Activated T-helper 17 cell treated with anti-CD3 and anti-CD28 coated beads, Interleukin-2, amount 50 U/mL, for 72 hours (primary cell): ENCODE measurements around the gene MMP24. TPM values are rescaled to one million over a fixed set of nuclear protein-coding genes. Genes with fewer than 3 reads are reported as not detected.

Source experiments
- ATAC-seq: fragments of 150-1000 bp; cut with Tn5 transposase; replicated peaks from 2 replicates; pipeline ENCODE4 v1.10.0; 2021; ENCODE audit warnings: mild to moderate bottlenecking, moderate library complexity
- H3K27ac Mint-ChIP-seq: one replicate; pipeline ENCODE4 v1.8.0; 2022; ENCODE audit warnings: mixed read lengths
- H3K27me3 Mint-ChIP-seq: one replicate; pipeline ENCODE4 v1.8.0; 2022; ENCODE audit warnings: mixed read lengths
- H3K36me3 Mint-ChIP-seq: one replicate; pipeline ENCODE4 v1.8.0; 2022; ENCODE audit warnings: low read depth, mild to moderate bottlenecking, mixed read lengths
- H3K4me1 Mint-ChIP-seq: one replicate; pipeline ENCODE4 v1.8.0; 2022; ENCODE audit warnings: mixed read lengths
- H3K4me3 Mint-ChIP-seq: one replicate; pipeline ENCODE4 v1.8.0; 2022; ENCODE audit warnings: mild to moderate bottlenecking, mixed read lengths
- H3K9me3 Mint-ChIP-seq: one replicate; pipeline ENCODE4 v1.8.0; 2022; ENCODE audit warnings: mixed read lengths
- total RNA-seq, 2 donors: library from RNA; stranded (reverse); gene quantifications; one replicate each; pipeline ENCODE4 v1.2.3, GENCODE V29; 2022

Gene MMP24
- total RNA-seq, 2 donors from 2014 or later = 0.04 TPM; not detected in 1

DNA sequence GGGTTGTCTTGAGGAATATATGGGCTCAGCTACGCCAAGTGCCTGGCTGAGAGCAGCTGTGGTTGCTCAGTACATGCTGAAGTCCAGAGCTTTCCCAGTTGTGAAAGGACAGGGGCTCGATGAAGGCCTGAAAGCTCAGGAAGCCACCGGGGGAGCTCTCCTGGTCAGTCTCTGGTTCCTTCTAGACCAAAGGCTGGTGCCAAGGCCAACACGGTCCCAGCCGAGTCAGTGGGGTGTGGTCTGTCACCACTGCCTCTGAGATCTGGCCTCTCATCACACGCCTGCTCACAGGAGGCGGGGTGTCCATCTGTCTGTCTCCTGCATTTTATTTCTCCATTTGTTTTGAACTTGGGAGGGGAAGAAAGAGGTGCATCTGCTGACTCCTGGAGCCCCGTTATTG, 70.7 kb downstream of the MMP24 start:
- no peaks in the 10 kb centered on the region for H3K36me3 Mint-ChIP-seq
- ATAC-seq = no peak
- no peaks in the 10 kb centered on the region for H3K4me1 Mint-ChIP-seq
- H3K27me3 Mint-ChIP-seq = peaks cover 10% of the 10 kb centered on the region
- H3K27ac Mint-ChIP-seq = no peak overlapping the region
- no peaks in the 10 kb centered on the region for H3K9me3 Mint-ChIP-seq
- no peak overlapping the region for H3K4me3 Mint-ChIP-seq

DNA sequence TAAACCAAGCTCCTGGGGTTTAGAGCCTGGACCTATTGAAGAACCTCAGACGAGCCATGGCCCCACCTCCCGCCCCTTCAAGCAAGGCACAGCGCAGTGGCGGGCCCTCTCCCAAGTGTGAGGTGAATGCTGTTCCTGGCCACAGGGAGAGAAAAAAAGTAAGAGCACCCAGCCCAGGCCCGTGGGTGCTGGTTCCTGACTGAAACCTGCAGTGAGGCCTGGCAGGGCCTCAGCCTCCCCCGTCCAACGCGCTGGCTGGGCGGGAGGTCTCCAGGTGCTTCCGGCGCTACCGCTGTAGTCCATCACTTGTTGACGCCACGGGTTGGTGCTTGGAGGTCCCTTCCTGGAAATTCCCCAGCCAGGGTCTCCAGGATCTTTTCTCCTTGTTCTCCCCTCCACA, 71.2 kb downstream of the MMP24 start:
- no peaks in the 10 kb centered on the region for H3K9me3 Mint-ChIP-seq
- H3K4me3 Mint-ChIP-seq = no peak overlapping the region
- no peak for ATAC-seq
- H3K36me3 Mint-ChIP-seq = no peaks in the 10 kb centered on the region
- peaks cover 6% of the 10 kb centered on the region for H3K27me3 Mint-ChIP-seq
- H3K27ac Mint-ChIP-seq = no peak overlapping the region
- H3K4me1 Mint-ChIP-seq = no peaks in the 10 kb centered on the region

DNA sequence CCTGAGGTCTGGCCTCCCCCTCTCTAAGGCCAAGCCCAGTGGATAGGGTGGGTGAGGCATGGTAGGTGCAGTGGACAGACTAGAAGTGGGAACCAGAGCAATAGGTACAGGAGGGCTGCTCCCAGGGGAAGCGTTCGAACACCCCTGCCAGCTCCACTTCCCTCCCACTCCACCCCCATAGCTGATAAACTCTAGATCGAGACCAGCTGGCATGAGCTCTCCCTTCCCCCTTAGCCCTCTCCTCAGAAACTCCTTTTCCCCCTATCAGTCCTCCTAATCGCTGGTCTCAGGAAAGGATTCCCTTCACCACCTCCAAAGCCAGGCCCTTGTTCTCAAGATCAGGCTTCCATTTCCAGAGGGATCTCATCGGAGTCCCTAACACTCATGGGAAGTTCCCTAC, 71.8 kb downstream of the MMP24 start:
- Mint-ChIP-seq H3K9me3 (no peaks in the 10 kb centered on the region), H3K27ac (no peak overlapping the region), H3K4me1 (no peaks in the 10 kb centered on the region), H3K27me3 (peaks cover 4% of the 10 kb centered on the region), H3K36me3 (no peaks in the 10 kb centered on the region), H3K4me3 (no peak overlapping the region)
- no peak for ATAC-seq

- peak overlapping the region; percentile 23 for H3K27ac Mint-ChIP-seq
- H3K27me3 Mint-ChIP-seq = peaks cover 4% of the 10 kb centered on the region
- no peak for ATAC-seq
- peaks cover 9% of the 10 kb centered on the region for H3K4me1 Mint-ChIP-seq
- H3K4me3 Mint-ChIP-seq = no peak overlapping the region
- H3K36me3 Mint-ChIP-seq = no peaks in the 10 kb centered on the region
- H3K9me3 Mint-ChIP-seq = no peaks in the 10 kb centered on the region
Measured at GRCh38 chr20:35299780-35300179, 73.3 kb downstream of the MMP24 start.

- Mint-ChIP-seq H3K27me3 (no peaks in the 10 kb centered on the region), H3K4me1 (peaks cover 18% of the 10 kb centered on the region), H3K36me3 (no peaks in the 10 kb centered on the region), H3K4me3 (no peak overlapping the region), H3K9me3 (no peaks in the 10 kb centered on the region), H3K27ac (no peak overlapping the region)
- ATAC-seq = no peak
Measured at GRCh38 chr20:35300469-35301262, 74.2 kb downstream of the MMP24 start.

- Mint-ChIP-seq H3K27me3 (no peaks in the 10 kb centered on the region), H3K9me3 (no peaks in the 10 kb centered on the region), H3K36me3 (no peaks in the 10 kb centered on the region), H3K4me3 (no peak overlapping the region), H3K4me1 (peaks cover 25% of the 10 kb centered on the region), H3K27ac (no peak overlapping the region)
- ATAC-seq = no peak
Measured at GRCh38 chr20:35301426-35301825, 74.9 kb downstream of the MMP24 start.

DNA sequence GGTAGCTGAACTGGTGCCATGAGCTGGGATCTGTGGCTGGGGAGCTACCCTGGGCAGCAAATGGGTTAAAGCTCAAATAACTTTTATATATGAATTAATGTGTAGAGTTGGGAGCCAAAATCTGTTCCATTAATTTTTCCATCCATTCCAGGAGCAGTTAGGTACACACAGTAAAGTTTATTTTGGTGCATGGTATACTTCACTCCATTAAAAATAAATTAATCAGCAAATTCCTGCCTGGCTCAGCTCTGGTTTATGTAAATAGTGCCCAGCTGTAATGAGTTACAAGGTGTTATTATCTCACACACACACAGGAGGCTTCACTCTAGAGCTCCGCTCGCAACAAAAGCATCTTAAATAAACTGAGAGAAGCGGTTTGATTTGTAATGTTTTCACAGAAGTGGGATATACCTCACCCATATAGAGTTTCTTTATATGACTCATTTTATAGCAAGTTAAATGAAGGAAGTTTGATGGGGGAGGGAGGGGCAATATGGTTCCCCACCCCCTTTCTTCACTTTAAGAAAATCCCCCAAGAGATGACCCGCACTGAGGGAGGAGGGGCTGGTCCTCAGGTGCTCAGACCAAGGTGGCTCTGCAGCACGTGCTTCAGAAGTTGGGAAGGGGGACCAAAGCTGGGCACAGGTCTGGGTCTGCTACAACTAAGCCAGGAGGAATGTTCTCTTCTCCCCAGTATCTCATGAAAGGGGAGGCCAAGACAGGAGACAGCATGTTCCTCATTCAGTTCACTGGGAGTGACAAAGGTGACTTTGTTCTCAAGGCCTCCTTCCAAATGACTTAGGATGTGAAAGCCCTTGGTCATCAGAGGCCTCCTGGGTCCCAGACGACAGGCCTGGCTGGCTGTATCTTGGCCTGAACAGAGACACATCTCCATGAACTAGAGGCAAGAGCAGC, 76.2 kb downstream of the MMP24 start:
- Mint-ChIP-seq H3K27ac (peak overlapping the region; percentile 72), H3K4me3 (peak overlapping the region; percentile 23), H3K4me1 (peaks cover 31% of the 10 kb centered on the region), H3K9me3 (no peaks in the 10 kb centered on the region), H3K36me3 (no peaks in the 10 kb centered on the region), H3K27me3 (no peaks in the 10 kb centered on the region)
- peak; percentile 12 for ATAC-seq

DNA sequence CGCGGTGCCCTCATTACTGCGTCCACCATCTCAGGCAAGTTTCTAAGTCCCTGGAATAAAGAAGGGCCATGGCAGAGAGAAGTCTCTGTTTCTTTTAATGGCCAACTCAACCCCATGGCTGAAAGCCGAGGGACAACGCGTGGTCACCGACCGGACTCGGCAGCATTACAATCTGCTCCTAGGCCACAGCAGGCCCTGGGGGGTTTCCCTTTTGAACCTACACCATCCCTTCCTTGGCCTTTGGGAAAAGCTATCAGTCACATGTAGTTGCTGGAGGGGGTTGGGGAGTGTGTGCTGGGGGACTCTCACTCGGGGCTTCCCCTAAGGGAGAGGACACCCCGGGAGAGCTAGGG, 76.9 kb downstream of the MMP24 start:
- Mint-ChIP-seq H3K9me3 (no peaks in the 10 kb centered on the region), H3K27me3 (no peaks in the 10 kb centered on the region), H3K4me3 (peak overlapping the region; percentile 61), H3K36me3 (no peaks in the 10 kb centered on the region), H3K27ac (peak overlapping the region; percentile 93), H3K4me1 (peaks cover 31% of the 10 kb centered on the region)
- ATAC-seq = no peak

DNA sequence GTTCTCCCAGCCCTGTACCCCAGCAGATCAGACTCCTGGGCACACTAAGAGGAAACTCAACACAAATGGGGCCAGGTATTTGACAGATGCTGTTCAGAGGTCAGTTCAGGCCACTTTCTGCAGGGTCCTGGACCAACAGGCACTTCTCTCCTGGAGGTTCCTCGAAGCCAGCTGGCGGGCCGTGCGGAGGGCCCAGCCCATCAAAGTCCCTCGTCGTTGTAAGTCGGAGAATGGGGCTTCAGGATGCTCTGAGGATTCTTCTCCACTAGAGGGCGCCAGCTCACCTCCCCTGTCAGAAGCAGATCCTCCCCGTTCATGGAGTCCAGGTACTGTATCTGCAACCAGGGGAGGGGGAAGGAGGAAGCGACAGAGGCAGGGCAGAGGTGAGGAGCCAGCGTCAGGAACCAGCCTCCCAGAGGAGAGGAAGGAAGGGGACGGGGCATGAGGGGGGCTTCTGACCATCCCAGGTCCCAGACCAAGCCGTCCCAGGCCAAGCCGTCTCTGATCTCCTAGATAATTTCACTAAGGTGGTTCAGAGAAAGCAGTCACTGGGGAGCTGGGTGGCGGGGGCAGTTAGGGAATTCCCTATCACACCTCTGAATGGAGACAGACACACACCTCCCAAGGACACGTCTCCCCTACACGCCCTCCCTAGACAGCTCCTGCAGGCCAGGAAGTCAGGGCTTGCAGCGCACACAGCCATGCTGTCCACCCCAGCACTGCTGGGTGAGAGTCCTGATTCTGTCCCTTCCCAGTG, 77.4 kb downstream of the MMP24 start:
- Mint-ChIP-seq H3K36me3 (no peaks in the 10 kb centered on the region), H3K4me1 (peaks cover 31% of the 10 kb centered on the region), H3K27ac (peak overlapping the region; percentile 93), H3K4me3 (peak overlapping the region; percentile 61), H3K27me3 (no peaks in the 10 kb centered on the region), H3K9me3 (no peaks in the 10 kb centered on the region)
- peak; percentile 50 for ATAC-seq

- Mint-ChIP-seq H3K4me1 (peaks cover 31% of the 10 kb centered on the region), H3K27me3 (no peaks in the 10 kb centered on the region), H3K27ac (peak overlapping the region; percentile 93), H3K9me3 (no peaks in the 10 kb centered on the region), H3K36me3 (peaks cover 2% of the 10 kb centered on the region), H3K4me3 (peak overlapping the region; percentile 61)
- ATAC-seq = no peak
Measured at GRCh38 chr20:35304956-35305355, 78.5 kb downstream of the MMP24 start.

DNA sequence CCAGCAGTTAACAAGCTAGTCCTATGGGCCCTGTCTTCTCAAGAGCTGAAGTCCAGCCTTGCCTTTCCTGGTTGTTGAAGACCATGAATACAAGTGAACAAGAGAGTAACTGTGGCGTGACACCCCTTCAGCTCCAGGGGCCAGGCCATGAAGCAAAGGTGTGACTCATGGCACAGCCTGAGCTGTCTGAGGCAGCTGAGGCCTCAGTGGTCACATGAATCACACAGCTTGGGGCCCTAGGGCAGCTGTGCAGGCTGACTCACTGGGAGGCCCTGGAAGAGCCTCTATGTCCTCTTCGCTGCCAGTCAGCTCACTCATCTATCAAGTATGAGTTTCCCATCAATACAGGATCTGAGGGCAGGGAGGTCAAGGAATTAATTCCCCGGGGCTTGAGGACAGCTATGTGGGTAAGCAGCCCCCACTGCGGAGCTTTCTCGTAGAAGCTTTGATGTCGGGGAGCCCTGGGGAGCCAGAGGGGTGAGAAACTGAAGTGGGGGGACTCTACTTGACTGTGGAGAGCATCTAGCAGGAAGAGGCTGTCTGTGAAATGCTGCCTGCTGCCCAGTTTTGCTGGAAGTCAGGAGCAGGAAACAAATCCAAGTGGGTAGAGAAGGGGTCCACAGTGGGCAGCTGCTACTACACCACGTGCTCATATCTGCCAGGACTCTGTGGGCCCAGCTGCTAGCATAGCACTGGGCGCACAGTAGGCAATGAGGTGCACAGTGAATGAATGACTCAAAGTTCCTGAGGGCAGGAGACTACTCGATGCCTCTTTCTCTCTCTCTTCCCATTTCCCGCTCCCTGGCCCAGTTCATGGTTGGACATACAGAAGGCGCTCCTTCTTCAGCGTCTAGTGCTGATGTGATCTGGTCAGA, 79.4 kb downstream of the MMP24 start:
- peak overlapping the region; percentile 93 for H3K27ac Mint-ChIP-seq
- H3K36me3 Mint-ChIP-seq = peaks cover 6% of the 10 kb centered on the region
- H3K4me1 Mint-ChIP-seq = peaks cover 32% of the 10 kb centered on the region
- peak; percentile 98 for ATAC-seq
- H3K9me3 Mint-ChIP-seq = no peaks in the 10 kb centered on the region
- H3K4me3 Mint-ChIP-seq = peak overlapping the region; percentile 61
- H3K27me3 Mint-ChIP-seq = no peaks in the 10 kb centered on the region

DNA sequence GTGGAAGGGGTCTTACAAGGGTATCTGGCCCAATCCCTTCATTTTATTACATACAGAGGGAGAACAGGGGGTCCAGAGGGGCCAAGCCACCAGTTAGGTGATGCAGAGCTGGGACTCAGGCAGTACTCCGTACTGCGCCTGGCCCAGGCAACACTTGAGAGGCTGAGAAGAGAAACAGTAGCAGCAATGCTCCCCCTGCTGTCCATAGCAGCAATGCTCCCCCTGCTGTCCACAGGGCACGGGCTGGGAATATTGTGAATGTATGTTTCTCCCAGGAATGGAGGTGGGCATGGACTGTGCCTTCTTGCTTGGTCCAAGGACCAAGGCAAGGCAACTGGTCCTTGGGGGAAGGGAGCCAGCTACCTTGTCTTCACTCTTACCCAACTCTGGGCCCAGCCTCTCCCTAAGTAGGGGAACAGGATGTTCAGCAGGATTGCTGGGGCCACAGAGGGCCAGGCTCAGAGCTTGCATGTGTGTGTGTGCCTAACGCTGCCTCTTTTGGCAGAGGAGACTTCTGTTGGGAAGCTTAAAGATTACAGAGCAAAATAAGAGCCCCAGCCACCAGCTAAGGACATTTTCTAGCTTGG, 80.5 kb downstream of the MMP24 start:
- Mint-ChIP-seq H3K4me3 (peak overlapping the region; percentile 61), H3K27me3 (no peaks in the 10 kb centered on the region), H3K27ac (peak overlapping the region; percentile 93), H3K9me3 (no peaks in the 10 kb centered on the region), H3K4me1 (peaks cover 37% of the 10 kb centered on the region), H3K36me3 (peaks cover 6% of the 10 kb centered on the region)
- no peak for ATAC-seq
